Activated CD4-positive, alpha-beta T cell treated with anti-CD3 and anti-CD28 coated beads for 24 hours (primary cell): ENCODE measurements around the gene PHF19.

Source experiments
- DNase-seq, 2 donors: peaks; one replicate each; pipeline ENCODE4 v3.0.0-alpha.2; 2020; ENCODE audit warnings: low read depth in 2 of 2

Gene PHF19

GRCh38 chr9:120853198-120853597 lies 23.8 kb downstream of the PHF19 start:
- no peak for DNase-seq

GRCh38 chr9:120852240-120853010 lies 24.6 kb downstream of the PHF19 start:
- DNase-seq: no peak

GRCh38 chr9:120851449-120851848 lies 25.5 kb downstream of the PHF19 start:
- DNase-seq: no peak

GRCh38 chr9:120850315-120850714 lies 26.7 kb downstream of the PHF19 start:
- no peak for DNase-seq

- DNase-seq: no peak
These were observed 30.1 kb downstream of the PHF19 start for GRCh38 chr9:120846906-120847305.

- no peak for DNase-seq
These were observed 30.6 kb downstream of the PHF19 start for GRCh38 chr9:120846251-120846889.

GRCh38 chr9:120845255-120845654 lies 31.7 kb downstream of the PHF19 start:
- peak; percentile 9 to 39 for DNase-seq

- peak; percentile 87 to 95 for DNase-seq
These were observed 34.1 kb downstream of the PHF19 start, which contains the start of gene PSMD5 for GRCh38 chr9:120842685-120843485. Gene PSMD5, minus strand, starts transcription at chr9:120842922. Its CDS starts 13 bp downstream, at chr9:120842909.

- no peak for DNase-seq
These were observed 34.9 kb downstream of the PHF19 start for GRCh38 chr9:120841930-120842684.

GRCh38 chr9:120839146-120839545 lies 37.8 kb downstream of the PHF19 start:
- DNase-seq: no peak

GRCh38 chr9:120837921-120838320 lies 39.1 kb downstream of the PHF19 start:
- DNase-seq: no peak

- no peak for DNase-seq
These were observed 43.7 kb downstream of the PHF19 start for GRCh38 chr9:120833325-120833724.

- no peak for DNase-seq
These were observed 44.2 kb downstream of the PHF19 start for GRCh38 chr9:120832807-120833206.

GRCh38 chr9:120830865-120831264 lies 46.1 kb downstream of the PHF19 start:
- no peak for DNase-seq

GRCh38 chr9:120830151-120830550 lies 46.8 kb downstream of the PHF19 start:
- no peak for DNase-seq

- no peak for DNase-seq
These were observed 47.3 kb downstream of the PHF19 start for GRCh38 chr9:120829650-120830049.

- no peak for DNase-seq
These were observed 56.9 kb downstream of the PHF19 start for GRCh38 chr9:120820095-120820494.

- DNase-seq: no peak
These were observed 58.4 kb downstream of the PHF19 start for GRCh38 chr9:120818595-120818994.

GRCh38 chr9:120815075-120815474 lies 61.9 kb downstream of the PHF19 start:
- DNase-seq: no peak

- DNase-seq: no peak
These were observed 68.1 kb downstream of the PHF19 start for GRCh38 chr9:120808931-120809330.

- no peak for DNase-seq
These were observed 69.2 kb downstream of the PHF19 start for GRCh38 chr9:120807607-120808379.
